ENCODE measurements around the gene PRM1. TPM values are rescaled to one million over a fixed set of nuclear protein-coding genes. Genes with fewer than 3 reads are reported as not detected.
A peak's percentile ranks its signal among the peaks of the same experiment; 100 is the strongest.

The PRM1 gene
- total RNA-seq, 1 donor from 2014 or later = not detected

GRCh38 chr16:11241480-11242204 is 39.5 kb downstream of the PRM1 start:
- TF ChIP-seq CTCF (IDR thresholded peaks at IDR 0.05) = no peak
- H3K9me3 ChIP-seq = no peaks in the 10 kb centered on the region
- H3K27ac ChIP-seq = peak overlapping the region in 1 of 2 donors; percentile 62
- H3K4me3 ChIP-seq = no peak overlapping the region
- intact Hi-C loops (cut with DNase I) = no loop called here
- H3K4me1 ChIP-seq = peaks cover 0 to 5% of the 10 kb centered on the region in 2 donors
- H3K27me3 ChIP-seq = no peaks in the 10 kb centered on the region
- DNase-seq (ENCODE audit: low spot score in 2 of 2) = no peak
- no peaks in the 10 kb centered on the region for H3K36me3 ChIP-seq

- Histone ChIP-seq H3K9me3 (no peaks in the 10 kb centered on the region), H3K27me3 (no peaks in the 10 kb centered on the region), H3K36me3 (no peaks in the 10 kb centered on the region), H3K4me3 (peak overlapping the region in 1 of 2 donors; percentile 32), H3K4me1 (peaks cover 0 to 5% of the 10 kb centered on the region in 2 donors), H3K27ac (peak overlapping the region; percentile 61 to 62)
- intact Hi-C loops (cut with DNase I) = no loop called here
- TF ChIP-seq CTCF (IDR thresholded peaks at IDR 0.05) = no peak
- no peak for DNase-seq (ENCODE audit: low spot score in 2 of 2)
Observed at GRCh38 chr16:11240636-11241473, 40.3 kb downstream of the PRM1 start.

- Histone ChIP-seq H3K27me3 (no peaks in the 10 kb centered on the region), H3K27ac (peak overlapping the region in 1 of 2 donors; percentile 62), H3K4me3 (no peak overlapping the region), H3K4me1 (peaks cover 0 to 5% of the 10 kb centered on the region in 2 donors), H3K9me3 (no peaks in the 10 kb centered on the region), H3K36me3 (no peaks in the 10 kb centered on the region)
- TF ChIP-seq CTCF (IDR thresholded peaks at IDR 0.05) = no peak
- DNase-seq (ENCODE audit: low spot score in 2 of 2) = no peak
- intact Hi-C loops (cut with DNase I) = no loop called here
Observed at GRCh38 chr16:11239644-11240632, 41.2 kb downstream of the PRM1 start.

- no peak for TF ChIP-seq CTCF (IDR thresholded peaks at IDR 0.05)
- Histone ChIP-seq H3K9me3 (no peaks in the 10 kb centered on the region), H3K36me3 (no peaks in the 10 kb centered on the region), H3K4me1 (peaks cover 0 to 5% of the 10 kb centered on the region in 2 donors), H3K4me3 (no peak overlapping the region), H3K27me3 (no peaks in the 10 kb centered on the region), H3K27ac (no peak overlapping the region)
- DNase-seq (ENCODE audit: low spot score in 2 of 2) = no peak
- intact Hi-C loops (cut with DNase I) = no loop called here
Observed at GRCh38 chr16:11238272-11239202, 42.6 kb downstream of the PRM1 start.

Data from ascending aorta (tissue), 2 donors.